Loucy (cell line): ENCODE results near the gene VGLL1.
A peak's percentile ranks its signal among the peaks of the same experiment; 100 is the strongest.

Experiments used
- H2AFZ ChIP-seq: fragments of 200-600 bp; sonication (generic); 2 replicates; pipeline ENCODE4 v1.6.0; 2016; ENCODE audit warnings: antibody characterized with exemption, mild to moderate bottlenecking, low read length, moderate library complexity
- H3F3A ChIP-seq: fragments of 200-600 bp; 2 replicates; pipeline ENCODE4 v1.6.0; 2016; ENCODE audit warnings: antibody characterized with exemption, low read depth, mild to moderate bottlenecking
- H3K27me3 ChIP-seq: fragments of 200-600 bp; sonication (generic); 2 replicates; pipeline ENCODE4 v1.6.1; 2014; ENCODE audit warnings: low read length, mild to moderate bottlenecking; ENCODE audit not compliant: insufficient read depth, poor library complexity, severe bottlenecking
- H3K36me3 ChIP-seq: fragments of 200-600 bp; sonication (generic); 2 replicates; pipeline ENCODE4 v1.6.1; 2016; ENCODE audit warnings: low read length; ENCODE audit not compliant: insufficient read depth
- H3K4me1 ChIP-seq: fragments of 200-600 bp; sonication (generic); 2 replicates; pipeline ENCODE4 v1.5.1; 2014; ENCODE audit warnings: low read length, mild to moderate bottlenecking; ENCODE audit not compliant: insufficient read depth, poor library complexity, severe bottlenecking
- H3K4me2 ChIP-seq: fragments of 200-600 bp; sonication (generic); 2 replicates; pipeline ENCODE4 v1.6.0; 2014; ENCODE audit warnings: antibody characterized with exemption, low read length, low read depth, mild to moderate bottlenecking; ENCODE audit not compliant: poor library complexity, severe bottlenecking
- H3K4me3 ChIP-seq: fragments of 200-600 bp; sonication (generic); 2 replicates; pipeline ENCODE4 v1.5.1; 2014; ENCODE audit warnings: low read length, mild to moderate bottlenecking, mixed read lengths; ENCODE audit not compliant: poor library complexity, severe bottlenecking
- H3K79me2 ChIP-seq: fragments of 200-600 bp; sonication (generic); 2 replicates; pipeline ENCODE4 v1.6.1; 2014; ENCODE audit warnings: low read length; ENCODE audit not compliant: insufficient read depth
- H3K9ac ChIP-seq: fragments of 200-600 bp; sonication (generic); 2 replicates; pipeline ENCODE4 v1.6.0; 2014; ENCODE audit warnings: mild to moderate bottlenecking, low read depth, low read length, moderate library complexity; ENCODE audit not compliant: poor library complexity, severe bottlenecking
- H3K9me2 ChIP-seq: fragments of 200-600 bp; sonication (generic); replicated peaks from 2 replicates; pipeline ENCODE4 v1.6.1; 2016; ENCODE audit warnings: low read depth, low read length, mixed read lengths
- H3K9me3 ChIP-seq: fragments of 200-600 bp; sonication (generic); 2 replicates; pipeline ENCODE4 v1.6.1; 2014; ENCODE audit warnings: mild to moderate bottlenecking, antibody characterized with exemption, low read length, low read depth; ENCODE audit not compliant: insufficient read depth
- H4K20me1 ChIP-seq: fragments of 200-600 bp; sonication (generic); 2 replicates; pipeline ENCODE4 v1.6.0; 2014; ENCODE audit warnings: antibody characterized with exemption, low read length, mild to moderate bottlenecking; ENCODE audit not compliant: insufficient read depth, poor library complexity, severe bottlenecking
- CTCF ChIP-seq: fragments of 200-600 bp; sonication (generic); conservative IDR thresholded peaks from 2 replicates; pipeline ENCODE4 v1.5.1; 2014; ENCODE audit warnings: mild to moderate bottlenecking, antibody characterized with exemption, low read length
- EZH2phosphoT487 ChIP-seq: fragments of 200-600 bp; IDR thresholded peaks from 2 replicates; pipeline ENCODE4 v1.6.1; 2018; ENCODE audit warnings: antibody characterized with exemption, mild to moderate bottlenecking, moderate library complexity, borderline replicate concordance

Gene VGLL1

GRCh38 chrX:136555694-136556093 lies 23.7 kb downstream of the VGLL1 start:
- Histone ChIP-seq H3K9me3 (no peaks in the 10 kb centered on the region), H2AFZ (no peak overlapping the region), H3K27me3 (no peaks in the 10 kb centered on the region), H4K20me1 (no peaks in the 10 kb centered on the region), H3K9ac (no peak overlapping the region), H3K4me2 (no peak overlapping the region), H3K36me3 (no peaks in the 10 kb centered on the region), H3F3A (no peaks in the 10 kb centered on the region), H3K9me2 (no peaks in the 10 kb centered on the region), H3K4me1 (no peaks in the 10 kb centered on the region), H3K4me3 (no peak overlapping the region), H3K79me2 (no peaks in the 10 kb centered on the region)
- TF ChIP-seq EZH2phosphoT487 (no peak), CTCF (no peak)

- no peak overlapping the region for H3K4me3 ChIP-seq
- H3K9me2 ChIP-seq = no peaks in the 10 kb centered on the region
- H3K9ac ChIP-seq = no peak overlapping the region
- no peaks in the 10 kb centered on the region for H3K4me1 ChIP-seq
- no peaks in the 10 kb centered on the region for H3K36me3 ChIP-seq
- no peaks in the 10 kb centered on the region for H3K79me2 ChIP-seq
- no peaks in the 10 kb centered on the region for H3F3A ChIP-seq
- no peak overlapping the region for H3K4me2 ChIP-seq
- no peaks in the 10 kb centered on the region for H4K20me1 ChIP-seq
- no peak overlapping the region for H2AFZ ChIP-seq
- TF ChIP-seq EZH2phosphoT487 (no peak), CTCF (peak; percentile 40)
- H3K9me3 ChIP-seq = no peaks in the 10 kb centered on the region
- no peaks in the 10 kb centered on the region for H3K27me3 ChIP-seq
Measured at GRCh38 chrX:136572030-136572429, 40.0 kb downstream of the VGLL1 start.

GRCh38 chrX:136574548-136574947 lies 42.5 kb downstream of the VGLL1 start:
- no peak for TF ChIP-seq EZH2phosphoT487
- Histone ChIP-seq H3K79me2 (no peaks in the 10 kb centered on the region), H2AFZ (no peak overlapping the region), H3K4me2 (no peak overlapping the region), H4K20me1 (no peaks in the 10 kb centered on the region), H3K4me3 (no peak overlapping the region), H3K9me2 (no peaks in the 10 kb centered on the region), H3K9me3 (no peaks in the 10 kb centered on the region), H3K9ac (no peak overlapping the region), H3F3A (no peaks in the 10 kb centered on the region), H3K36me3 (no peaks in the 10 kb centered on the region), H3K27me3 (no peaks in the 10 kb centered on the region), H3K4me1 (peaks cover 2% of the 10 kb centered on the region)

GRCh38 chrX:136577552-136577951 lies 45.5 kb downstream of the VGLL1 start:
- no peaks in the 10 kb centered on the region for H3F3A ChIP-seq
- H3K9ac ChIP-seq = no peak overlapping the region
- no peak overlapping the region for H3K4me3 ChIP-seq
- no peaks in the 10 kb centered on the region for H3K9me2 ChIP-seq
- no peak overlapping the region for H2AFZ ChIP-seq
- TF ChIP-seq EZH2phosphoT487 (no peak), CTCF (peak; percentile 67)
- H3K9me3 ChIP-seq = no peaks in the 10 kb centered on the region
- no peaks in the 10 kb centered on the region for H3K36me3 ChIP-seq
- H3K4me1 ChIP-seq = peaks cover 2% of the 10 kb centered on the region
- H4K20me1 ChIP-seq = no peaks in the 10 kb centered on the region
- no peaks in the 10 kb centered on the region for H3K79me2 ChIP-seq
- H3K4me2 ChIP-seq = no peak overlapping the region
- no peaks in the 10 kb centered on the region for H3K27me3 ChIP-seq
